Osteoblast (primary cell): ENCODE measurements around the gene ANO1. TPM values are rescaled to one million over a fixed set of nuclear protein-coding genes. Genes with fewer than 3 reads are reported as not detected.

Experiments
- DNase-seq: peaks from one replicate; pipeline ENCODE4 v3.0.0; 2011; ENCODE audit warnings: low spot score, mixed read lengths; ENCODE audit not compliant: insufficient read length; ENCODE audit errors: missing footprints
- H2AFZ ChIP-seq: 2 replicates; pipeline ENCODE4 v1.6.0; 2011; ENCODE audit warnings: mild to moderate bottlenecking, low read length
- H3K27ac ChIP-seq: 2 replicates; pipeline ENCODE4 v1.5.1; 2011; ENCODE audit warnings: mild to moderate bottlenecking, low read depth, low read length, moderate library complexity
- H3K27me3 ChIP-seq: 2 replicates; pipeline ENCODE4 v1.6.0; 2012; ENCODE audit warnings: mild to moderate bottlenecking, control low read depth, inconsistent platforms, low read length, moderate library complexity; ENCODE audit not compliant: insufficient read depth
- H3K36me3 ChIP-seq: 2 replicates; pipeline ENCODE4 v1.5.1; 2011; ENCODE audit warnings: mild to moderate bottlenecking, low read length, control low read depth, moderate library complexity; ENCODE audit not compliant: insufficient read depth
- H3K4me1 ChIP-seq: 2 replicates; pipeline ENCODE4 v1.5.1; 2011; ENCODE audit warnings: mild to moderate bottlenecking, low read length, control low read depth, moderate library complexity; ENCODE audit not compliant: insufficient read depth
- H3K4me2 ChIP-seq: 2 replicates; pipeline ENCODE4 v1.6.0; 2011; ENCODE audit warnings: mild to moderate bottlenecking, low read length; ENCODE audit not compliant: insufficient read depth
- H3K4me3 ChIP-seq: fragments of 200-600 bp; sonication (generic); 3 replicates; pipeline ENCODE4 v1.5.1; 2012; ENCODE audit warnings: mild to moderate bottlenecking, low read length, inconsistent platforms; ENCODE audit not compliant: insufficient read depth
- H3K79me2 ChIP-seq: 2 replicates; pipeline ENCODE4 v1.6.0; 2012; ENCODE audit warnings: mild to moderate bottlenecking, low read length, control low read depth, inconsistent platforms; ENCODE audit not compliant: insufficient read depth
- H3K9me3 ChIP-seq: 2 replicates; pipeline ENCODE4 v1.5.1; 2011; ENCODE audit warnings: low read depth, low read length, control low read depth
- H4K20me1 ChIP-seq: 2 replicates; pipeline ENCODE4 v1.6.0; 2012; ENCODE audit warnings: mild to moderate bottlenecking, low read length, control low read depth; ENCODE audit not compliant: insufficient read depth
- total RNA-seq: library from RNA; depleted of rRNA; stranded (reverse); fragments of >200 nt; gene quantifications from 2 replicates; pipeline ENCODE4 v1.2.3, GENCODE V29; 2012
- TF ChIP-seq, protein P1 (sequence below): IDR thresholded peaks from 2 replicates; pipeline ENCODE4 v1.5.1; 2011; ENCODE audit warnings: mild to moderate bottlenecking, low read depth, low read length, moderate library complexity; ENCODE audit errors: extremely low read depth

Gene ANO1
- total RNA-seq, 1 donor: not detected

DNA sequence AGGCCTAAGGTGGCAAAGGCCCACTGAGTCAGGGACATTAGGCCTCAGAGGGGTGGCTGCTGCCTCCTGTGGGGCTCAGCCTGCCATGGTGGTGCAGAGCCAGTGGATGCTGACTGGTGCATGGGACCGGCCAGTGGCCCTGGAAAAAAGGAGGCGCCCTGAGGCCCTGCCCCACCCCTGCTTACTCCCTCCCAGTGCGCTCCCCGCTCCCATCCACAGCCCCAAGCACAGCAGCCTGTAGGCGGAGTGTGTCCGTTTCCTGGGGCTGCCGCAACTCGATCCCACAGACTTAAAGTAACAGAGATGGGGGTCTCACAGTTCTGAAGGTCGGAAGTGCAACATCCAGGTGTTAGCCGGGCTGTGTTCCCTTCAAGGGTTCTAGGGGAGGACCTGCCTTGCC lies 86.6 kb downstream of the ANO1 start:
- Histone ChIP-seq H3K4me1 (no peaks in the 10 kb centered on the region), H2AFZ (no peak overlapping the region), H3K27me3 (peaks cover 5% of the 10 kb centered on the region), H3K9me3 (no peaks in the 10 kb centered on the region), H3K4me3 (no peak overlapping the region), H3K27ac (no peak overlapping the region), H4K20me1 (no peaks in the 10 kb centered on the region), H3K79me2 (no peaks in the 10 kb centered on the region), H3K4me2 (no peak overlapping the region), H3K36me3 (no peaks in the 10 kb centered on the region)
- peak; percentile 53 for DNase-seq
- TF ChIP-seq, protein P1, sequence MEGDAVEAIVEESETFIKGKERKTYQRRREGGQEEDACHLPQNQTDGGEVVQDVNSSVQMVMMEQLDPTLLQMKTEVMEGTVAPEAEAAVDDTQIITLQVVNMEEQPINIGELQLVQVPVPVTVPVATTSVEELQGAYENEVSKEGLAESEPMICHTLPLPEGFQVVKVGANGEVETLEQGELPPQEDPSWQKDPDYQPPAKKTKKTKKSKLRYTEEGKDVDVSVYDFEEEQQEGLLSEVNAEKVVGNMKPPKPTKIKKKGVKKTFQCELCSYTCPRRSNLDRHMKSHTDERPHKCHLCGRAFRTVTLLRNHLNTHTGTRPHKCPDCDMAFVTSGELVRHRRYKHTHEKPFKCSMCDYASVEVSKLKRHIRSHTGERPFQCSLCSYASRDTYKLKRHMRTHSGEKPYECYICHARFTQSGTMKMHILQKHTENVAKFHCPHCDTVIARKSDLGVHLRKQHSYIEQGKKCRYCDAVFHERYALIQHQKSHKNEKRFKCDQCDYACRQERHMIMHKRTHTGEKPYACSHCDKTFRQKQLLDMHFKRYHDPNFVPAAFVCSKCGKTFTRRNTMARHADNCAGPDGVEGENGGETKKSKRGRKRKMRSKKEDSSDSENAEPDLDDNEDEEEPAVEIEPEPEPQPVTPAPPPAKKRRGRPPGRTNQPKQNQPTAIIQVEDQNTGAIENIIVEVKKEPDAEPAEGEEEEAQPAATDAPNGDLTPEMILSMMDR: no peak

DNA sequence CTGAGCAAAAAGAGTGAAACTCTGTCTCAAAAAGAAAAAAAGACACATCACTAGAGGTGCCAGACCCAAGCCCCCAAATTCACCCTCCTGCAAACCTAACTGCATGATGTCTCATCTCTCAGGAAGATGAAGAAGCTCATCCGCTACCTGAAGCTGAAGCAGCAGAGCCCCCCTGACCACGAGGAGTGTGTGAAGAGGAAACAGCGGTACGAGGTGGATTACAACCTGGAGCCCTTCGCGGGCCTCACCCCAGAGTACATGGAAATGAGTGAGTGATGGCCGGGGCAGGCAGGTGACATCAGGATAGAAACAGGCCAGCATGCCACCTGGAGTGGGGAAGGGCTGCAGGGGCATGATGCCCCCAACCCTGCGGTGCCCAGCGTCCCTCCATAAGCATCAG lies 89.0 kb downstream of the ANO1 start:
- peak; percentile 64 for DNase-seq
- TF ChIP-seq, protein P1: no peak
- Histone ChIP-seq H3K27ac (no peak overlapping the region), H3K4me2 (no peak overlapping the region), H3K79me2 (no peaks in the 10 kb centered on the region), H2AFZ (no peak overlapping the region), H3K9me3 (no peaks in the 10 kb centered on the region), H4K20me1 (no peaks in the 10 kb centered on the region), H3K27me3 (peaks cover 5% of the 10 kb centered on the region), H3K36me3 (no peaks in the 10 kb centered on the region), H3K4me3 (no peak overlapping the region), H3K4me1 (no peaks in the 10 kb centered on the region)

- Histone ChIP-seq H3K4me1 (no peaks in the 10 kb centered on the region), H3K4me2 (no peak overlapping the region), H3K36me3 (no peaks in the 10 kb centered on the region), H3K9me3 (no peaks in the 10 kb centered on the region), H3K4me3 (no peak overlapping the region), H4K20me1 (no peaks in the 10 kb centered on the region), H3K27ac (no peak overlapping the region), H3K27me3 (peaks cover 5% of the 10 kb centered on the region), H2AFZ (no peak overlapping the region), H3K79me2 (no peaks in the 10 kb centered on the region)
- TF ChIP-seq, protein P1: no peak
- peak; percentile 77 for DNase-seq
Measured at GRCh38 chr11:70167723-70168404, 89.7 kb downstream of the ANO1 start.

DNA sequence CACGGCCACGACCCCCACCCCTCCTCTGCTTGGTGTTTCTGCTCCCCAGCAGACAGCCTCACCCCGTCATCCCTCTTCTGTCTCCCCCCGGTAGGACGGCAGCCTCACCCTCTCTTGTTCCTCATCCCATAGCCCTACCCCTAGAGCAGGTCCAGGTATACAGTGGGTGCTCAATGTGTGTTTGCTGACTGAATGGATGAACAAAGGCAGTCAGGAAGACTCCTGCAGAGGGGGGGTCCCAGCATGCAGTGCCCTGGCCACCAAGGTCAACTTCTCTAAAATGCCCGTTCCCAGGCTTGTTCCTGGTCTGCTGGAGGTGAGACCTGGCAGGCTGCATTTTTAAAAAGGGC lies 90.3 kb downstream of the ANO1 start:
- Histone ChIP-seq H3K36me3 (no peaks in the 10 kb centered on the region), H3K27ac (no peak overlapping the region), H3K79me2 (no peaks in the 10 kb centered on the region), H3K4me1 (no peaks in the 10 kb centered on the region), H3K9me3 (no peaks in the 10 kb centered on the region), H3K4me3 (no peak overlapping the region), H3K27me3 (peaks cover under 1% of the 10 kb centered on the region), H3K4me2 (no peak overlapping the region), H2AFZ (no peak overlapping the region), H4K20me1 (no peaks in the 10 kb centered on the region)
- DNase-seq: peak; percentile 79
- TF ChIP-seq, protein P1: no peak
